K562 (cell line): ENCODE data around the gene RESP18. TPM values are rescaled to one million over a fixed set of nuclear protein-coding genes. Genes with fewer than 3 reads are reported as not detected.
A peak's percentile ranks its signal among the peaks of the same experiment; 100 is the strongest.

Source experiments
- ATAC-seq: fragments of 200-7000 bp; cut with Tn5 transposase; 3 replicates; pipeline ENCODE4 v1.9.1; 2020; ENCODE audit warnings: moderate library complexity
- BruUV-seq: library from RNA; stranded (reverse); fragments of 400-500 nt; replicated peaks from 2 replicates; lab custom pipeline; 2021; lab: Mats Ljungman, UMichigan
- CTCF ChIA-PET: fragments of 300-600 bp; formaldehyde crosslinking; extraction: SDS; loops from one replicate; lab custom pipeline; 2021; ENCODE audit warnings: low intra/inter-chr PET ratio; lab: Yijun Ruan, JAX
- POLR2A ChIA-PET: fragments of 300-600, 350-650 bp; sonication (Branson Sonifier 250); formaldehyde crosslinking; extraction: SDS; loops from one replicate; lab custom pipeline; 2021; ENCODE audit warnings: antibody characterized with exemption, inconsistent platforms; lab: Yijun Ruan, JAX
- DNase-seq, 4 experiments: peaks; one replicate each; pipeline versions ENCODE4 v3.0.0 to v3.0.0-alpha.2; 2011 to 2018; ENCODE audit warnings: low spot score in 3 of 4, mixed read lengths in 3 of 4; ENCODE audit errors: extremely low read depth in 1 of 4
- FAIRE-seq: peaks from 2 replicates; lab custom pipeline; 2011; peaks lifted over from hg19 to GRCh38; lab: Jason Lieb, UNC
- H2AFZ ChIP-seq: 2 replicates; pipeline ENCODE4 v1.6.0; 2011; ENCODE audit warnings: low read depth, low read length, control low read depth, inconsistent platforms
- H3K27ac ChIP-seq: fragments of 200-600 bp; 3 replicates; pipeline ENCODE4 v1.8.0; 2011; ENCODE audit warnings: low read depth, mild to moderate bottlenecking, control low read depth, inconsistent platforms, low read length, moderate library complexity, mixed read lengths; ENCODE audit errors: extremely low read depth
- H3K27me3 ChIP-seq, 2 experiments: fragments of 300-600 bp in 1 of 2; 2 replicates in 1 of 2; 3 replicates in 1 of 2; pipeline versions ENCODE4 v1.6.0 to v1.8.0; 2011; ENCODE audit warnings: inconsistent platforms in 2 of 2, low read length in 2 of 2, mild to moderate bottlenecking in 1 of 2, mixed read lengths in 1 of 2, moderate library complexity in 1 of 2; ENCODE audit not compliant: control insufficient read depth in 2 of 2, insufficient read depth in 2 of 2
- H3K36me3 ChIP-seq: fragments of 300-600 bp; 3 replicates; pipeline ENCODE4 v1.8.0; 2011; ENCODE audit warnings: mild to moderate bottlenecking, low read length, inconsistent platforms; ENCODE audit not compliant: control insufficient read depth, insufficient read depth
- H3K4me1 ChIP-seq, 2 experiments: fragments of 200-600 bp in 1 of 2; replicated peaks in 1 of 2; 2 replicates in 1 of 2; 3 replicates in 1 of 2; pipeline versions ENCODE4 v1.5.1 to v1.8.0; 2011; ENCODE audit warnings: inconsistent platforms in 2 of 2, low read length in 2 of 2, mild to moderate bottlenecking in 1 of 2, mixed read lengths in 1 of 2, moderate library complexity in 1 of 2; ENCODE audit not compliant: control insufficient read depth in 2 of 2, insufficient read depth in 2 of 2
- H3K4me2 ChIP-seq: 2 replicates; pipeline ENCODE4 v1.6.1; 2011; ENCODE audit warnings: low read length, control low read depth, inconsistent platforms, mixed read lengths; ENCODE audit not compliant: insufficient read depth
- H3K4me3 ChIP-seq: fragments of 200-600 bp; sonication (generic), shearing (Covaris generic); 2 replicates; pipeline ENCODE4 v1.5.1; 2016; ENCODE audit warnings: control low read depth, inconsistent platforms
- H3K79me2 ChIP-seq: fragments of 200-600 bp; 3 replicates; pipeline ENCODE4 v1.8.0; 2011; ENCODE audit warnings: low read length, inconsistent platforms; ENCODE audit not compliant: control insufficient read depth, insufficient read depth
- H3K9ac ChIP-seq, 2 experiments: 2 replicates each; pipeline versions ENCODE4 v1.6.0 to v1.6.1; 2011; ENCODE audit warnings: low read depth in 2 of 2, low read length in 2 of 2, control low read depth in 1 of 2, inconsistent platforms in 1 of 2, mild to moderate bottlenecking in 1 of 2, mixed read lengths in 1 of 2; ENCODE audit not compliant: insufficient read depth in 1 of 2
- H3K9me1 ChIP-seq: one replicate; pipeline ENCODE4 v1.6.0; 2011; ENCODE audit warnings: inconsistent platforms, mild to moderate bottlenecking, low read length, moderate library complexity; ENCODE audit not compliant: control insufficient read depth, insufficient read depth
- H3K9me3 ChIP-seq: replicated peaks from 2 replicates; pipeline ENCODE4 v1.5.1; 2011; ENCODE audit warnings: low read depth, low read length, inconsistent platforms; ENCODE audit not compliant: control insufficient read depth, insufficient read depth
- H4K20me1 ChIP-seq: replicated peaks from 2 replicates; pipeline ENCODE4 v1.6.1; 2011; ENCODE audit warnings: low read length, inconsistent platforms, mixed read lengths; ENCODE audit not compliant: control insufficient read depth, insufficient read depth
- CBFB ChIP-seq: sonication (generic); formaldehyde crosslinking; IDR thresholded peaks from 2 replicates; pipeline ENCODE4 v1.4.0; 2020; ENCODE audit warnings: mild to moderate bottlenecking, missing genetic modification reagents
- CHD2 ChIP-seq: IDR thresholded peaks from 2 replicates; pipeline ENCODE4 v1.6.1; 2011; ENCODE audit warnings: low read depth, low read length
- CXXC5 ChIP-seq: fragments of 250-450 bp; sonication (Bioruptor Pico); IDR thresholded peaks from 2 replicates; pipeline ENCODE4 v1.8.0; 2022; ENCODE audit warnings: inconsistent platforms, mild to moderate bottlenecking, moderate library complexity
- EHMT2 ChIP-seq: fragments of 450-650 bp; IDR thresholded peaks from 2 replicates; pipeline ENCODE4 v1.6.1; 2018; ENCODE audit warnings: antibody characterized with exemption
- EZH2 ChIP-seq: IDR thresholded peaks from 2 replicates; pipeline ENCODE4 v1.6.1; 2012; ENCODE audit warnings: low read depth, mild to moderate bottlenecking, inconsistent platforms, low read length, borderline replicate concordance
- FUS ChIP-seq: fragments of 200-400 bp; formaldehyde crosslinking; optimal IDR thresholded peaks from 2 replicates; pipeline ENCODE3; 2017; ENCODE audit warnings: low read depth, low read length
- LCOR ChIP-seq: sonication (generic); formaldehyde crosslinking; IDR thresholded peaks from 2 replicates; pipeline ENCODE4 v1.8.0; 2022; ENCODE audit warnings: mild to moderate bottlenecking, missing genetic modification reagents
- NEUROD1 ChIP-seq: fragments of 150-350 bp; IDR thresholded peaks from 2 replicates; pipeline ENCODE4 v1.6.1; 2014; ENCODE audit warnings: borderline replicate concordance, low read length, low read depth; ENCODE audit not compliant: partially characterized antibody
- NUFIP1 ChIP-seq: fragments of 450-650 bp; IDR thresholded peaks from 2 replicates; pipeline ENCODE4 v1.6.1; 2018; ENCODE audit not compliant: partially characterized antibody
- RNF2 ChIP-seq: sonication (generic); IDR thresholded peaks from 2 replicates; pipeline ENCODE4 v1.6.1; 2016
- SNIP1 ChIP-seq: fragments of 450-650 bp; IDR thresholded peaks from 2 replicates; pipeline ENCODE4 v1.7.1; 2017; ENCODE audit warnings: low read depth, mild to moderate bottlenecking
- TARDBP ChIP-seq: fragments of 450-650 bp; IDR thresholded peaks from 2 replicates; pipeline ENCODE4 v1.6.1; 2016
- TRIM25 ChIP-seq: fragments of 450-650 bp; IDR thresholded peaks from 2 replicates; pipeline ENCODE4 v1.7.0; 2016; ENCODE audit warnings: borderline replicate concordance
- ZBTB43 ChIP-seq: sonication (generic); formaldehyde crosslinking; IDR thresholded peaks from 2 replicates; pipeline ENCODE4 v1.8.0; 2023; ENCODE audit warnings: mild to moderate bottlenecking, missing genetic modification reagents
- WGBS: fragments of 100-300 bp; shearing (Covaris generic); methylation state at CpG from one replicate; pipeline ENCODE4 v1.1.6; 2016; ENCODE audit warnings: low coverage, mixed read lengths; ENCODE audit not compliant: insufficient coverage; ENCODE audit errors: missing lambda C conversion rate; 5-methylcytosine and 5-hydroxymethylcytosine counted together
- in situ Hi-C: fragments of 300-500 bp; cut with MboI; formaldehyde crosslinking; loops from 4 replicates; pipeline ENCODE4 v1.15.0; 2018; ENCODE audit warnings: inconsistent platforms, mixed read lengths
- intact Hi-C: fragments of 100-400 bp; cut with micrococcal nuclease; formaldehyde crosslinking; loops from 2 replicates; pipeline ENCODE4 v1.14.2; 2022
- polyA plus RNA-seq, 8 experiments: library from polyadenylated mRNA; depleted of rRNA in 4 of 8; stranded (reverse) in 5 of 8; unstranded in 3 of 8; fragments of >200 nt; fragmentation: Nextera tagmentation in 2 of 8; fragmentation: Illumina TruSeq in 1 of 8; extraction: Ambion mirVana in 2 of 8; extraction: Trizol in 1 of 8; gene quantifications; 2 replicates each; pipeline versions ENCODE4 v1.2.1 to v1.2.3, GENCODE V29; 2011 to 2014; ENCODE audit warnings: inconsistent platforms in 1 of 8, missing spikeins in 1 of 8
- total RNA-seq, 7 experiments: library from RNA; depleted of rRNA in 6 of 7; stranded (reverse); fragments of >200 nt in 6 of 7; fragmentation: Illumina TruSeq in 2 of 7; extraction: Trizol in 2 of 7; gene quantifications; 2 replicates each; pipeline versions ENCODE4 v1.2.1 to v1.2.3, GENCODE V29; 2011 to 2021; ENCODE audit warnings: low replicate concordance in 1 of 7
- TF ChIP-seq, protein P1 (sequence below): sonication (generic); formaldehyde crosslinking; IDR thresholded peaks from 2 replicates; pipeline ENCODE4 v1.8.1; 2023; ENCODE audit warnings: mild to moderate bottlenecking, missing genetic modification reagents
- TF ChIP-seq, protein P2 (sequence below): fragments of 250-450 bp; sonication (Bioruptor Pico); IDR thresholded peaks from 2 replicates; pipeline ENCODE4 v1.8.0; 2021; ENCODE audit warnings: moderate library complexity, mild to moderate bottlenecking, inconsistent platforms

The RESP18 gene
- total and polyA plus RNA-seq, 9 of the 15 experiments (the other 6 are each of a cell fraction or from before 2014, with no cell fraction given), result not detected

DNA sequence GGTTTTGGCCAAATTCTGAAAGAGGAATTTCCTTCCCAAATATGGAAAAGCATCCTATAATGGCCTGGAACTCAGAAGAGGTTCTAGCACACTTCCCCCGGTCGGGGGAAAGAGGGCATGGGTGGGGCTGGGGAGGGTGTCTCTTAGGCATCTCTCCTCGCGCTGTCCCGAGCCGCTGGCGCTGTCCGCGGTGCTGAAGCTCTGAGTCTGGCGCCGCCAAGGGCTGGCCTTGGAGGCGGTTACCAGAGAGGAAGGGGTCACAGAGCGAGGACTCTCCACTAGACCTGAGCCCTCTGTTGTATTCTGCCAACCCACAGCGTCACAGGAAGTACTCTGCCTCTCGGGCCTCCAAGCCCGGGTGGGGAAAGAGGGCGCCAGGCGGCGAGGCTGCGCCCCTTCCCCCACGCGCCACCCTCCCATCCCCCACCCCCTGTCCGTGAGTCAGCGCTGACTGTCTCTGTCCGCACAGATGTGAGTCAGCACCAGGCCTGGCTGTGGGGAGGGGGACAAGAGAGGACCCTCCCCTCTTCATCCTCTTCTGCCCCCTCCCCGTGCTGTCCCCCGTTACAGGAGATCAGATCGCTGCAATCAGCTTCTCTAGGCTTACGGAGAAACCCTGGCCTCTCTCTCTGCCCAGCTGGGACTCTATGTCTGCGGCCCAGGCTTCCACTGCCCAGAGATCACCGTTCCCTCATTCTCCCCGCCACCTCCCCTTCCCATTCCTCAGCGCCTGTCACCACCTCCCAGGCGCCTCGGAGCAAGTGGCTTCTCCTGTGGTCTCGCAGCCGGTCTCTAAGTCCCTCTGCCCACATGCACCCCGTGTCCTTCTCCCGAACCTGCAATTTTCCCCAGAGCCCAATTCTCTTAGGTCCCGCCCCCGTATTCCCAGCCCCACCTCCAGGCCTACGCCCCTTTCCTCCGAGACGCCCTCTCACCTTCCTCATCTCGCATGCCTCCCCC, 24.1 kb downstream of the RESP18 start:
- peaks cover 0 to 15% of the 10 kb centered on the region in 2 experiments; a peak in 2 of 5 replicates for H3K4me1 ChIP-seq
- FAIRE-seq (peak; percentile 69), ATAC-seq (peak; percentile 99), DNase-seq (peak; percentile 79 to 84 (median 80))
- peak overlapping the region; percentile 65 for H3K4me2 ChIP-seq
- no peak overlapping the region for H3K27ac ChIP-seq
- H3K27me3 ChIP-seq, result peaks cover 6 to 26% of the 10 kb centered on the region in 2 experiments; a peak in 3 of 5 replicates
- POLR2A ChIA-PET, result interaction anchor here (0.6 to 1.0 kb wide), 4 partner anchors 9 to 362 kb away, joined by 3 read pairs; no protein-coding TSS in a partner anchor
- peak overlapping the region; percentile 22 for H3K4me3 ChIP-seq
- no peaks in the 10 kb centered on the region for H3K36me3 ChIP-seq
- intact Hi-C loops, result no loop called here
- H2AFZ ChIP-seq, result no peak overlapping the region
- no TSS peak for BruUV-seq
- H3K9ac ChIP-seq, result no peak overlapping the region
- H3K9me3 ChIP-seq, result no peaks in the 10 kb centered on the region
- in situ Hi-C loops, result no loop called here
- CTCF ChIA-PET, result no interaction called here
- H4K20me1 ChIP-seq, result no peaks in the 10 kb centered on the region
- whole genome bisulfite sequencing, result 3% methylated on average over 16 of the region's 45 CpGs
- no peaks in the 10 kb centered on the region for H3K79me2 ChIP-seq
- H3K9me1 ChIP-seq, result no peaks in the 10 kb centered on the region
- TF ChIP-seq CBFB (CRISPR knock-in tag) (no peak), TRIM25 (no peak), NUFIP1 (no peak), SNIP1 (no peak), RNF2 (no peak), CHD2 (peak; percentile 30; the same call in 1 of the 2 replicates), EZH2 (no peak), LCOR (0 out of 2 replicates have a peak, but pooled peaks have one; percentile 52), ZBTB43 (CRISPR knock-in tag) (no peak), FUS (no peak), CXXC5 (CRISPR knock-in tag) (peak; percentile 48; the same call in 1 of the 2 replicates), TARDBP (no peak), NEUROD1 (no peak), EHMT2 (peak; percentile 99)
- TF ChIP-seq, protein P1, sequence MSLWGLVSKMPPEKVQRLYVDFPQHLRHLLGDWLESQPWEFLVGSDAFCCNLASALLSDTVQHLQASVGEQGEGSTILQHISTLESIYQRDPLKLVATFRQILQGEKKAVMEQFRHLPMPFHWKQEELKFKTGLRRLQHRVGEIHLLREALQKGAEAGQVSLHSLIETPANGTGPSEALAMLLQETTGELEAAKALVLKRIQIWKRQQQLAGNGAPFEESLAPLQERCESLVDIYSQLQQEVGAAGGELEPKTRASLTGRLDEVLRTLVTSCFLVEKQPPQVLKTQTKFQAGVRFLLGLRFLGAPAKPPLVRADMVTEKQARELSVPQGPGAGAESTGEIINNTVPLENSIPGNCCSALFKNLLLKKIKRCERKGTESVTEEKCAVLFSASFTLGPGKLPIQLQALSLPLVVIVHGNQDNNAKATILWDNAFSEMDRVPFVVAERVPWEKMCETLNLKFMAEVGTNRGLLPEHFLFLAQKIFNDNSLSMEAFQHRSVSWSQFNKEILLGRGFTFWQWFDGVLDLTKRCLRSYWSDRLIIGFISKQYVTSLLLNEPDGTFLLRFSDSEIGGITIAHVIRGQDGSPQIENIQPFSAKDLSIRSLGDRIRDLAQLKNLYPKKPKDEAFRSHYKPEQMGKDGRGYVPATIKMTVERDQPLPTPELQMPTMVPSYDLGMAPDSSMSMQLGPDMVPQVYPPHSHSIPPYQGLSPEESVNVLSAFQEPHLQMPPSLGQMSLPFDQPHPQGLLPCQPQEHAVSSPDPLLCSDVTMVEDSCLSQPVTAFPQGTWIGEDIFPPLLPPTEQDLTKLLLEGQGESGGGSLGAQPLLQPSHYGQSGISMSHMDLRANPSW (CRISPR knock-in tag), result no peak
- TF ChIP-seq, protein P2, sequence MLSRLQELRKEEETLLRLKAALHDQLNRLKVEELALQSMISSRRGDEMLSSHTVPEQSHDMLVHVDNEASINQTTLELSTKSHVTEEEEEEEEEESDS (CRISPR knock-in tag), result no peak
